H9 (cell line): ENCODE measurements around the gene VSX1. TPM values are rescaled to one million over a fixed set of nuclear protein-coding genes. Genes with fewer than 3 reads are reported as not detected.

ENCODE experiments used
- DNase-seq: peaks from one replicate; pipeline ENCODE4 v3.0.0-alpha.2; 2017
- H2AFZ ChIP-seq: one replicate; pipeline ENCODE4 v1.6.1; 2013; ENCODE audit warnings: mild to moderate bottlenecking, low read length, control low read depth, moderate library complexity
- H2AK5ac ChIP-seq: 2 replicates; pipeline ENCODE4 v1.6.1; 2013; ENCODE audit warnings: low read length, control low read depth, mixed read lengths; ENCODE audit not compliant: insufficient read length
- H2BK120ac ChIP-seq: one replicate; pipeline ENCODE4 v1.6.1; 2013; ENCODE audit warnings: low read depth, mild to moderate bottlenecking, low read length, control low read depth, inconsistent platforms; ENCODE audit not compliant: poor library complexity, severe bottlenecking
- H2BK12ac ChIP-seq: 2 replicates; pipeline ENCODE4 v1.6.1; 2013; ENCODE audit warnings: low read length, control low read depth, mixed read lengths, low read depth; ENCODE audit not compliant: insufficient read length
- H2BK15ac ChIP-seq: 2 replicates; pipeline ENCODE4 v1.6.1; 2013; ENCODE audit warnings: low read depth, low read length, control low read depth
- H2BK20ac ChIP-seq: one replicate; pipeline ENCODE4 v1.6.1; 2013; ENCODE audit warnings: low read depth, mild to moderate bottlenecking, low read length, control low read depth, inconsistent platforms; ENCODE audit not compliant: poor library complexity, severe bottlenecking
- H2BK5ac ChIP-seq: 2 replicates; pipeline ENCODE4 v1.6.1; 2013; ENCODE audit warnings: low read length, control low read depth, mixed read lengths; ENCODE audit not compliant: insufficient read length
- H3K14ac ChIP-seq: 2 replicates; pipeline ENCODE4 v1.6.1; 2013; ENCODE audit warnings: low read length, control low read depth; ENCODE audit not compliant: insufficient read depth
- H3K18ac ChIP-seq: 2 replicates; pipeline ENCODE4 v1.6.1; 2013; ENCODE audit warnings: low read depth, mild to moderate bottlenecking, mixed read lengths, low read length, control low read depth; ENCODE audit not compliant: insufficient read length
- H3K23ac ChIP-seq: 2 replicates; pipeline ENCODE4 v1.6.1; 2013; ENCODE audit warnings: low read length, control low read depth, mixed read lengths, low read depth; ENCODE audit not compliant: insufficient read length
- H3K23me2 ChIP-seq: 2 replicates; pipeline ENCODE4 v1.6.1; 2013; ENCODE audit warnings: low read depth, mild to moderate bottlenecking, mixed read lengths, low read length, control low read depth; ENCODE audit not compliant: insufficient read length, poor library complexity, severe bottlenecking
- H3K27ac ChIP-seq: 2 replicates; pipeline ENCODE4 v1.5.1; 2013; ENCODE audit warnings: low read length, control low read depth, mixed read lengths, low read depth; ENCODE audit not compliant: insufficient read length
- H3K27me3 ChIP-seq: 2 replicates; pipeline ENCODE4 v1.6.1; 2013; ENCODE audit warnings: low read length, control low read depth, inconsistent platforms; ENCODE audit not compliant: insufficient read depth
- H3K4ac ChIP-seq: 2 replicates; pipeline ENCODE4 v1.6.1; 2013; ENCODE audit warnings: low read depth, mild to moderate bottlenecking, control low read depth, inconsistent platforms, low read length, moderate library complexity
- H3K4me1 ChIP-seq: 2 replicates; pipeline ENCODE4 v1.6.1; 2013; ENCODE audit warnings: low read length, control low read depth, inconsistent platforms; ENCODE audit not compliant: insufficient read depth
- H3K4me2 ChIP-seq: 2 replicates; pipeline ENCODE4 v1.6.1; 2013; ENCODE audit warnings: low read length, control low read depth, mixed read lengths; ENCODE audit not compliant: insufficient read length, insufficient read depth
- H3K56ac ChIP-seq: 2 replicates; pipeline ENCODE4 v1.6.1; 2013; ENCODE audit warnings: low read depth, mild to moderate bottlenecking, mixed read lengths, low read length, control low read depth; ENCODE audit not compliant: insufficient read length
- H3K79me1 ChIP-seq: 2 replicates; pipeline ENCODE4 v1.6.1; 2013; ENCODE audit warnings: low read depth, mild to moderate bottlenecking, moderate library complexity, low read length, control low read depth, inconsistent platforms; ENCODE audit not compliant: insufficient read depth, poor library complexity, severe bottlenecking
- H3K79me2 ChIP-seq: 2 replicates; pipeline ENCODE4 v1.6.1; 2013; ENCODE audit warnings: low read length, control low read depth, inconsistent platforms; ENCODE audit not compliant: insufficient read depth
- H3K9ac ChIP-seq: 2 replicates; pipeline ENCODE4 v1.6.1; 2013; ENCODE audit warnings: low read length, control low read depth, mixed read lengths; ENCODE audit not compliant: insufficient read length; ENCODE audit errors: extremely low read depth
- H3K9me3 ChIP-seq: one replicate; pipeline ENCODE4 v1.6.1; 2013; ENCODE audit warnings: low read depth, low read length, inconsistent platforms; ENCODE audit not compliant: control insufficient read depth
- H3T11ph ChIP-seq: one replicate; pipeline ENCODE4 v1.6.1; 2013; ENCODE audit warnings: mild to moderate bottlenecking, low read length, control low read depth, inconsistent platforms
- H4K20me1 ChIP-seq: one replicate; pipeline ENCODE4 v1.6.1; 2013; ENCODE audit not compliant: control insufficient read depth, insufficient read length, insufficient read depth
- H4K5ac ChIP-seq: 2 replicates; pipeline ENCODE4 v1.6.1; 2013; ENCODE audit warnings: low read depth, mild to moderate bottlenecking, mixed read lengths, low read length, control low read depth; ENCODE audit not compliant: insufficient read length
- H4K8ac ChIP-seq: replicated peaks from 2 replicates; pipeline ENCODE4 v1.6.1; 2013; ENCODE audit warnings: low read length, control low read depth, mixed read lengths, low read depth; ENCODE audit not compliant: insufficient read length
- H4K91ac ChIP-seq: 2 replicates; pipeline ENCODE4 v1.6.1; 2013; ENCODE audit warnings: low read depth, mild to moderate bottlenecking, moderate library complexity, mixed read lengths, low read length, control low read depth; ENCODE audit not compliant: insufficient read length
- H3K27ac Mint-ChIP-seq, 3 experiments: 2 replicates in 2 of 3; 3 replicates in 1 of 3; pipeline ENCODE4 v1.8.0; 2020 to 2021; ENCODE audit warnings: mixed read lengths in 3 of 3, mild to moderate bottlenecking in 1 of 3, moderate library complexity in 1 of 3
- H3K27me3 Mint-ChIP-seq: 2 replicates; pipeline ENCODE4 v1.8.0; 2021; ENCODE audit warnings: low read depth, mild to moderate bottlenecking, moderate library complexity, mixed read lengths
- H3K36me3 Mint-ChIP-seq, 3 experiments: 2 replicates in 2 of 3; 3 replicates in 1 of 3; pipeline ENCODE4 v1.8.0; 2020 to 2021; ENCODE audit warnings: low read depth in 3 of 3, mixed read lengths in 3 of 3; ENCODE audit not compliant: insufficient read depth in 1 of 3
- H3K4me1 Mint-ChIP-seq, 2 experiments: 2 replicates each; pipeline ENCODE4 v1.8.0; 2020; ENCODE audit warnings: mixed read lengths in 2 of 2
- H3K4me3 Mint-ChIP-seq, 2 experiments: 2 replicates in 1 of 2; 3 replicates in 1 of 2; pipeline ENCODE4 v1.8.0; 2020 to 2021; ENCODE audit warnings: mild to moderate bottlenecking in 2 of 2, mixed read lengths in 2 of 2, moderate library complexity in 1 of 2
- H3K9me3 Mint-ChIP-seq, 2 experiments: 2 replicates in 1 of 2; 3 replicates in 1 of 2; pipeline ENCODE4 v1.8.0; 2020; ENCODE audit warnings: mild to moderate bottlenecking in 2 of 2, mixed read lengths in 2 of 2, moderate library complexity in 1 of 2
- WGBS: extraction: QIAGEN DNeasy Blood & Tissue Kit; methylation state at CpG from one replicate; pipeline ENCODE4 v1.1.7; 2013; ENCODE audit warnings: missing lambda C conversion rate, low lambda C conversion rate, mixed read lengths; ENCODE audit not compliant: insufficient read length; ENCODE audit errors: extremely low coverage; 5-methylcytosine and 5-hydroxymethylcytosine counted together
- total RNA-seq: library from RNA; stranded (reverse); gene quantifications from 2 replicates; pipeline ENCODE4 v1.2.1, GENCODE V29; 2021
- TF ChIP-seq, protein P1 (sequence below): fragments of 200-600 bp; sonication (generic); conservative IDR thresholded peaks from 3 replicates; pipeline ENCODE4 v1.8.0; 2021; ENCODE audit warnings: antibody characterized with exemption, mild to moderate bottlenecking

The VSX1 gene
- total RNA-seq, 1 experiment from 2014 or later, result not detected

DNA sequence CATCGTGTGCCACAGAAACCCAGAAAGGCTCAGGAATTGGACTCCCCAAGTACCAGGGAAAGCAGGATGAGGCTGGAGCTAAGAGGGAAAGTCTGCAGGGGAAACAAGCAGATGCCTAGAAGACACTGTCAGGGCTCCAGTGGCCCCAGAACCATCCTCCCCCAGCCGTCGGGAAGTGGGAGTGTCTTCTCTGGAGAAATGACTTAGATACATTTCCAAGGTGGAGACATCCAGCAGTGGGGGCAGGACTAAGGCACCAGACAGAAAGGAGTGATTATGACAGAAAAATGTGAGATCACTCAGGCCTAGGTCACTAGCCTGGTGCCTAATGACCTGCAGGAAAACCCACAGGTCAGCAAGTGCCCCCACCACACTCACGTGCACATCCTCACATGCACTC lies 36.0 kb upstream of the VSX1 start:
- Histone ChIP-seq H4K5ac (peak overlapping the region; percentile 30), H2BK120ac (no peak overlapping the region), H4K91ac (no peak overlapping the region), H3K23me2 (no peaks in the 10 kb centered on the region), H3K79me1 (no peaks in the 10 kb centered on the region), H2BK12ac (no peak overlapping the region), H2BK20ac (no peak overlapping the region), H3K23ac (no peak overlapping the region), H3K4me2 (no peak overlapping the region), H4K20me1 (no peaks in the 10 kb centered on the region), H3K14ac (no peak overlapping the region), H2AFZ (no peak overlapping the region), H3K18ac (no peak overlapping the region), H3K27me3 (no peaks in the 10 kb centered on the region), H2BK15ac (no peak overlapping the region), H3T11ph (no peak overlapping the region), H3K4me1 (no peaks in the 10 kb centered on the region), H3K9me3 (no peaks in the 10 kb centered on the region), H3K4ac (no peak overlapping the region), H3K56ac (no peak overlapping the region), H3K79me2 (no peaks in the 10 kb centered on the region), H3K9ac (no peak overlapping the region), H2BK5ac (no peak overlapping the region), H3K27ac (no peak overlapping the region), H2AK5ac (no peak overlapping the region), H4K8ac (no peak overlapping the region)
- Mint-ChIP-seq H3K27me3 (peaks cover 9% of the 10 kb centered on the region), H3K4me1 (peaks cover 0 to 2% of the 10 kb centered on the region in 2 experiments; a peak in 3 of 4 replicates), H3K27ac (no peak overlapping the region), H3K36me3 (no peaks in the 10 kb centered on the region), H3K9me3 (no peaks in the 10 kb centered on the region), H3K4me3 (no peak overlapping the region)
- no peak for DNase-seq
- TF ChIP-seq, protein P1, sequence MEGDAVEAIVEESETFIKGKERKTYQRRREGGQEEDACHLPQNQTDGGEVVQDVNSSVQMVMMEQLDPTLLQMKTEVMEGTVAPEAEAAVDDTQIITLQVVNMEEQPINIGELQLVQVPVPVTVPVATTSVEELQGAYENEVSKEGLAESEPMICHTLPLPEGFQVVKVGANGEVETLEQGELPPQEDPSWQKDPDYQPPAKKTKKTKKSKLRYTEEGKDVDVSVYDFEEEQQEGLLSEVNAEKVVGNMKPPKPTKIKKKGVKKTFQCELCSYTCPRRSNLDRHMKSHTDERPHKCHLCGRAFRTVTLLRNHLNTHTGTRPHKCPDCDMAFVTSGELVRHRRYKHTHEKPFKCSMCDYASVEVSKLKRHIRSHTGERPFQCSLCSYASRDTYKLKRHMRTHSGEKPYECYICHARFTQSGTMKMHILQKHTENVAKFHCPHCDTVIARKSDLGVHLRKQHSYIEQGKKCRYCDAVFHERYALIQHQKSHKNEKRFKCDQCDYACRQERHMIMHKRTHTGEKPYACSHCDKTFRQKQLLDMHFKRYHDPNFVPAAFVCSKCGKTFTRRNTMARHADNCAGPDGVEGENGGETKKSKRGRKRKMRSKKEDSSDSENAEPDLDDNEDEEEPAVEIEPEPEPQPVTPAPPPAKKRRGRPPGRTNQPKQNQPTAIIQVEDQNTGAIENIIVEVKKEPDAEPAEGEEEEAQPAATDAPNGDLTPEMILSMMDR, result no peak
- WGBS, result no CpG with 5 or more reads among the region's 4 CpGs
